ENCODE results near the gene PTPRT. TPM values are rescaled to one million over a fixed set of nuclear protein-coding genes. Genes with fewer than 3 reads are reported as not detected.

Gene PTPRT
- total and polyA plus RNA-seq, 2 experiments from 2014 or later = not detected

DNA sequence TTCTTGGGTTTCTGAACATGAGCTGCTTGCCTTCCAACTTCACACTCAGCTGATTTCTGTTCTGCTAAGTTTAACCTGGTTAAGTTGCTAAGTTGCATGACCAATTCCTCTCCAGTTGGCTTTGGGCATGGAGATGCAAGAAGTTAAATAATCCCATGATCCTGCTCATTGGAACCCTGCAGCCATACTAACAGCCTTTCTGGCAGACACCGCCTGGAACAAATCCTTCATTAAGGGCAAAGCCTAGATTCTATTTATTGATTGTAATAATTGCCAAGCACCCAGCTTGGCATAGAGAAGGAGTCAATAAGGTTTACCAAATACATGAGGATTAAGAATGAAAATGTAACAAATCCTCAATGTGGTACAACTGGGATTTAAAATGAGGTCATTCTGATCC, 829.1 kb downstream of the PTPRT start:
- Mint-ChIP-seq H3K4me1 (no peaks in the 10 kb centered on the region), H3K4me3 (no peak overlapping the region)

More for the DNA sequence above, 829.1 kb downstream of the PTPRT start:
- Histone ChIP-seq H4K20me1 (replicated peaks; ENCODE audit: insufficient read depth) (no peaks in the 10 kb centered on the region), H3K27me3 (ENCODE audit: insufficient read depth) (no peaks in the 10 kb centered on the region), H3K27ac (ENCODE audit: low read depth) (no peak overlapping the region), H2AFZ (no peak overlapping the region), H3K79me2 (replicated peaks; ENCODE audit: insufficient read depth) (no peaks in the 10 kb centered on the region), H3K4me1 (ENCODE audit: insufficient read depth) (no peaks in the 10 kb centered on the region), H3K9me2 (ENCODE audit: insufficient read depth) (no peaks in the 10 kb centered on the region), H3F3A (replicated peaks; ENCODE audit: low read depth) (no peaks in the 10 kb centered on the region), H3K4me2 (no peak overlapping the region), H3K4me3 (no peak overlapping the region), H3K36me3 (ENCODE audit: insufficient read depth) (peaks cover 12% of the 10 kb centered on the region; the same call in 1 of the 2 replicates)
- ATAC-seq = no peak
- Mint-ChIP-seq H3K27me3 (ENCODE audit: insufficient read depth, low read depth, poor library complexity) (peaks cover 3% of the 10 kb centered on the region), H3K36me3 (ENCODE audit: low read depth) (peaks cover 48% of the 10 kb centered on the region), H3K27ac (no peak overlapping the region), H3K9me3 (peaks cover 92% of the 10 kb centered on the region)
- no peak for TF ChIP-seq CREB1 (CRISPR knock-in tag; IDR thresholded peaks at IDR 0.05; ENCODE audit: low read depth)
- no peak for TF ChIP-seq EZH2phosphoT487 (IDR thresholded peaks at IDR 0.05; ENCODE audit: unreplicated experiment)
- TF ChIP-seq ZNF114 (CRISPR knock-in tag; IDR thresholded peaks at IDR 0.05) = no peak
- TF ChIP-seq, protein P1, sequence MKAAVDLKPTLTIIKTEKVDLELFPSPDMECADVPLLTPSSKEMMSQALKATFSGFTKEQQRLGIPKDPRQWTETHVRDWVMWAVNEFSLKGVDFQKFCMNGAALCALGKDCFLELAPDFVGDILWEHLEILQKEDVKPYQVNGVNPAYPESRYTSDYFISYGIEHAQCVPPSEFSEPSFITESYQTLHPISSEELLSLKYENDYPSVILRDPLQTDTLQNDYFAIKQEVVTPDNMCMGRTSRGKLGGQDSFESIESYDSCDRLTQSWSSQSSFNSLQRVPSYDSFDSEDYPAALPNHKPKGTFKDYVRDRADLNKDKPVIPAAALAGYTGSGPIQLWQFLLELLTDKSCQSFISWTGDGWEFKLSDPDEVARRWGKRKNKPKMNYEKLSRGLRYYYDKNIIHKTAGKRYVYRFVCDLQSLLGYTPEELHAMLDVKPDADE (IDR thresholded peaks at IDR 0.05) = no peak
- TF ChIP-seq ZNF331 (CRISPR knock-in tag; IDR thresholded peaks at IDR 0.05; ENCODE audit: low read depth) = no peak
- TF ChIP-seq EZH2 (IDR thresholded peaks at IDR 0.05; ENCODE audit: low read depth, unreplicated experiment) = no peak
- no peak for TF ChIP-seq JUNB (IDR thresholded peaks at IDR 0.05; ENCODE audit: unreplicated experiment)
- TF ChIP-seq POLR2AphosphoS5 (IDR thresholded peaks at IDR 0.05; ENCODE audit: low read depth) = no peak
- TF ChIP-seq, protein P2, sequence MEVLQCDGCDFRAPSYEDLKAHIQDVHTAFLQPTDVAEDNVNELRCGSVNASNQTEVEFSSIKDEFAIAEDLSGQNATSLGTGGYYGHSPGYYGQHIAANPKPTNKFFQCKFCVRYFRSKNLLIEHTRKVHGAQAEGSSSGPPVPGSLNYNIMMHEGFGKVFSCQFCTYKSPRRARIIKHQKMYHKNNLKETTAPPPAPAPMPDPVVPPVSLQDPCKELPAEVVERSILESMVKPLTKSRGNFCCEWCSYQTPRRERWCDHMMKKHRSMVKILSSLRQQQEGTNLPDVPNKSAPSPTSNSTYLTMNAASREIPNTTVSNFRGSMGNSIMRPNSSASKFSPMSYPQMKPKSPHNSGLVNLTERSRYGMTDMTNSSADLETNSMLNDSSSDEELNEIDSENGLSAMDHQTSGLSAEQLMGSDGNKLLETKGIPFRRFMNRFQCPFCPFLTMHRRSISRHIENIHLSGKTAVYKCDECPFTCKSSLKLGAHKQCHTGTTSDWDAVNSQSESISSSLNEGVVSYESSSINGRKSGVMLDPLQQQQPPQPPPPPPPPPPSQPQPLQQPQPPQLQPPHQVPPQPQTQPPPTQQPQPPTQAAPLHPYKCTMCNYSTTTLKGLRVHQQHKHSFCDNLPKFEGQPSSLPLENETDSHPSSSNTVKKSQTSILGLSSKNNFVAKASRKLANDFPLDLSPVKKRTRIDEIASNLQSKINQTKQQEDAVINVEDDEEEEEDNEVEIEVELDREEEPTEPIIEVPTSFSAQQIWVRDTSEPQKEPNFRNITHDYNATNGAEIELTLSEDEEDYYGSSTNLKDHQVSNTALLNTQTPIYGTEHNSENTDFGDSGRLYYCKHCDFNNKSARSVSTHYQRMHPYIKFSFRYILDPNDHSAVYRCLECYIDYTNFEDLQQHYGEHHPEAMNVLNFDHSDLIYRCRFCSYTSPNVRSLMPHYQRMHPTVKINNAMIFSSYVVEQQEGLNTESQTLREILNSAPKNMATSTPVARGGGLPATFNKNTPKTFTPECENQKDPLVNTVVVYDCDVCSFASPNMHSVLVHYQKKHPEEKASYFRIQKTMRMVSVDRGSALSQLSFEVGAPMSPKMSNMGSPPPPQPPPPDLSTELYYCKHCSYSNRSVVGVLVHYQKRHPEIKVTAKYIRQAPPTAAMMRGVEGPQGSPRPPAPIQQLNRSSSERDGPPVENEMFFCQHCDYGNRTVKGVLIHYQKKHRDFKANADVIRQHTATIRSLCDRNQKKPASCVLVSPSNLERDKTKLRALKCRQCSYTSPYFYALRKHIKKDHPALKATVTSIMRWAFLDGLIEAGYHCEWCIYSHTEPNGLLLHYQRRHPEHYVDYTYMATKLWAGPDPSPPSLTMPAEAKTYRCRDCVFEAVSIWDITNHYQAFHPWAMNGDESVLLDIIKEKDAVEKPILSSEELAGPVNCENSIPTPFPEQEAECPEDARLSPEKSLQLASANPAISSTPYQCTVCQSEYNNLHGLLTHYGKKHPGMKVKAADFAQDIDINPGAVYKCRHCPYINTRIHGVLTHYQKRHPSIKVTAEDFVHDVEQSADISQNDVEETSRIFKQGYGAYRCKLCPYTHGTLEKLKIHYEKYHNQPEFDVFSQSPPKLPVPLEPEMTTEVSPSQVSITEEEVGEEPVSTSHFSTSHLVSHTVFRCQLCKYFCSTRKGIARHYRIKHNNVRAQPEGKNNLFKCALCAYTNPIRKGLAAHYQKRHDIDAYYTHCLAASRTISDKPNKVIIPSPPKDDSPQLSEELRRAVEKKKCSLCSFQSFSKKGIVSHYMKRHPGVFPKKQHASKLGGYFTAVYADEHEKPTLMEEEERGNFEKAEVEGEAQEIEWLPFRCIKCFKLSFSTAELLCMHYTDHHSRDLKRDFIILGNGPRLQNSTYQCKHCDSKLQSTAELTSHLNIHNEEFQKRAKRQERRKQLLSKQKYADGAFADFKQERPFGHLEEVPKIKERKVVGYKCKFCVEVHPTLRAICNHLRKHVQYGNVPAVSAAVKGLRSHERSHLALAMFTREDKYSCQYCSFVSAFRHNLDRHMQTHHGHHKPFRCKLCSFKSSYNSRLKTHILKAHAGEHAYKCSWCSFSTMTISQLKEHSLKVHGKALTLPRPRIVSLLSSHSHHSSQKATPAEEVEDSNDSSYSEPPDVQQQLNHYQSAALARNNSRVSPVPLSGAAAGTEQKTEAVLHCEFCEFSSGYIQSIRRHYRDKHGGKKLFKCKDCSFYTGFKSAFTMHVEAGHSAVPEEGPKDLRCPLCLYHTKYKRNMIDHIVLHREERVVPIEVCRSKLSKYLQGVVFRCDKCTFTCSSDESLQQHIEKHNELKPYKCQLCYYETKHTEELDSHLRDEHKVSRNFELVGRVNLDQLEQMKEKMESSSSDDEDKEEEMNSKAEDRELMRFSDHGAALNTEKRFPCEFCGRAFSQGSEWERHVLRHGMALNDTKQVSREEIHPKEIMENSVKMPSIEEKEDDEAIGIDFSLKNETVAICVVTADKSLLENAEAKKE (CRISPR knock-in tag; IDR thresholded peaks at IDR 0.05) = no peak
- TF ChIP-seq NANOG (IDR thresholded peaks at IDR 0.05; ENCODE audit: borderline replicate concordance) = no peak
- no peak for TF ChIP-seq STAT1 (IDR thresholded peaks at IDR 0.05; ENCODE audit: unreplicated experiment)
- TF ChIP-seq, protein P3, sequence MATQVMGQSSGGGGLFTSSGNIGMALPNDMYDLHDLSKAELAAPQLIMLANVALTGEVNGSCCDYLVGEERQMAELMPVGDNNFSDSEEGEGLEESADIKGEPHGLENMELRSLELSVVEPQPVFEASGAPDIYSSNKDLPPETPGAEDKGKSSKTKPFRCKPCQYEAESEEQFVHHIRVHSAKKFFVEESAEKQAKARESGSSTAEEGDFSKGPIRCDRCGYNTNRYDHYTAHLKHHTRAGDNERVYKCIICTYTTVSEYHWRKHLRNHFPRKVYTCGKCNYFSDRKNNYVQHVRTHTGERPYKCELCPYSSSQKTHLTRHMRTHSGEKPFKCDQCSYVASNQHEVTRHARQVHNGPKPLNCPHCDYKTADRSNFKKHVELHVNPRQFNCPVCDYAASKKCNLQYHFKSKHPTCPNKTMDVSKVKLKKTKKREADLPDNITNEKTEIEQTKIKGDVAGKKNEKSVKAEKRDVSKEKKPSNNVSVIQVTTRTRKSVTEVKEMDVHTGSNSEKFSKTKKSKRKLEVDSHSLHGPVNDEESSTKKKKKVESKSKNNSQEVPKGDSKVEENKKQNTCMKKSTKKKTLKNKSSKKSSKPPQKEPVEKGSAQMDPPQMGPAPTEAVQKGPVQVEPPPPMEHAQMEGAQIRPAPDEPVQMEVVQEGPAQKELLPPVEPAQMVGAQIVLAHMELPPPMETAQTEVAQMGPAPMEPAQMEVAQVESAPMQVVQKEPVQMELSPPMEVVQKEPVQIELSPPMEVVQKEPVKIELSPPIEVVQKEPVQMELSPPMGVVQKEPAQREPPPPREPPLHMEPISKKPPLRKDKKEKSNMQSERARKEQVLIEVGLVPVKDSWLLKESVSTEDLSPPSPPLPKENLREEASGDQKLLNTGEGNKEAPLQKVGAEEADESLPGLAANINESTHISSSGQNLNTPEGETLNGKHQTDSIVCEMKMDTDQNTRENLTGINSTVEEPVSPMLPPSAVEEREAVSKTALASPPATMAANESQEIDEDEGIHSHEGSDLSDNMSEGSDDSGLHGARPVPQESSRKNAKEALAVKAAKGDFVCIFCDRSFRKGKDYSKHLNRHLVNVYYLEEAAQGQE (IDR thresholded peaks at IDR 0.05; ENCODE audit: unreplicated experiment) = no peak
- TF ChIP-seq, protein P4, sequence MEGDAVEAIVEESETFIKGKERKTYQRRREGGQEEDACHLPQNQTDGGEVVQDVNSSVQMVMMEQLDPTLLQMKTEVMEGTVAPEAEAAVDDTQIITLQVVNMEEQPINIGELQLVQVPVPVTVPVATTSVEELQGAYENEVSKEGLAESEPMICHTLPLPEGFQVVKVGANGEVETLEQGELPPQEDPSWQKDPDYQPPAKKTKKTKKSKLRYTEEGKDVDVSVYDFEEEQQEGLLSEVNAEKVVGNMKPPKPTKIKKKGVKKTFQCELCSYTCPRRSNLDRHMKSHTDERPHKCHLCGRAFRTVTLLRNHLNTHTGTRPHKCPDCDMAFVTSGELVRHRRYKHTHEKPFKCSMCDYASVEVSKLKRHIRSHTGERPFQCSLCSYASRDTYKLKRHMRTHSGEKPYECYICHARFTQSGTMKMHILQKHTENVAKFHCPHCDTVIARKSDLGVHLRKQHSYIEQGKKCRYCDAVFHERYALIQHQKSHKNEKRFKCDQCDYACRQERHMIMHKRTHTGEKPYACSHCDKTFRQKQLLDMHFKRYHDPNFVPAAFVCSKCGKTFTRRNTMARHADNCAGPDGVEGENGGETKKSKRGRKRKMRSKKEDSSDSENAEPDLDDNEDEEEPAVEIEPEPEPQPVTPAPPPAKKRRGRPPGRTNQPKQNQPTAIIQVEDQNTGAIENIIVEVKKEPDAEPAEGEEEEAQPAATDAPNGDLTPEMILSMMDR (conservative IDR thresholded peaks at IDR 0.05; ENCODE audit: low read depth in 2 of 2) = no peak
- no peak for DNase-seq (ENCODE audit: low spot score)
